PFSK-1 (cell line): ENCODE measurements around the gene TM9SF3.

Experiments
- POLR2AphosphoS5 ChIP-seq: IDR thresholded peaks from 2 replicates; pipeline ENCODE4 v1.6.1; 2012; ENCODE audit warnings: low read depth, mild to moderate bottlenecking, control low read depth, low read length, moderate library complexity
- SIN3A ChIP-seq: IDR thresholded peaks from 2 replicates; pipeline ENCODE4 v1.6.1; 2012; ENCODE audit warnings: mild to moderate bottlenecking, low read length, moderate library complexity, borderline replicate concordance; ENCODE audit not compliant: insufficient read depth
- TAF1 ChIP-seq: IDR thresholded peaks from 2 replicates; pipeline ENCODE4 v1.6.1; 2012; ENCODE audit warnings: low read length, control low read depth, borderline replicate concordance; ENCODE audit not compliant: insufficient read depth
- TF ChIP-seq, protein P1 (sequence below), 2 experiments: IDR thresholded peaks; 2 replicates each; pipeline versions ENCODE4 v1.6.1 to v1.8.0; 2011 to 2012; ENCODE audit warnings: low read depth in 2 of 2, low read length in 2 of 2, control low read depth in 1 of 2, inconsistent platforms in 1 of 2, mild to moderate bottlenecking in 1 of 2, moderate library complexity in 1 of 2; ENCODE audit not compliant: insufficient read depth in 1 of 2

DNA sequence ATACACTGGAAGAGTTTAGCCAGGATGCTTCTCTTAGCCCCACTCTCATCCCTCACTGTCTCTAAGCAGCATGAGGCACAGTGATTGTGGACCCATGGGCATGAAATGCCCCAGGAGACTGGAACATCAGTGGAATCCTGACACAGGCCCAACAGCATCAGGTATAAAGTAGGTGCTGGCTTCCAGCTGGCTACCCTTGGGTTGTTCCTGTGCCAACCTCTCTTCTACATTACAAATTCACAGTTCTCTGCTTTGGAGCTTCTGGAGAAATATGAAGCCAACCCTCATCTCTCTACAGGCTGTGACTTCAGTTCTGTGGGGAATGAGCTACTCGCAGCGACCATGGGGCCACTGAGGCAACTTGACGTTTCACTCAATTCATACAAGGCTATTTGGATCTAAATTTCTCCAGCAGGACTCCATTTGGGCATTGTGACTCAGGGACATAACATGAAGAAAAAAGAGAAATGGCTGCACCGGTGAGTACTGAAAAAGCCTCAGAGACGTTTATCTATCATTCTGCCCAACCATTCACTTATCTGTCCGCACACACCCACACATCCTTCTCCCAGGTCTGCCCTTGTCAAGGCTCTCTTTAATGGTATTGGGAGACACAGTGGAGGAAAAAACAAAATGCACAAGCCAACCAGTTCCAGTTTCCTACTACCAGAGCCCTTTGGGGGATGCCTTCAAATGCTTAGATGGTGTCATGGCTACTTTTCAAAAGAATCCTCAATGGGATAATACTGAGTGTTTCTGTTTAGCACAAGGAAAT lies 35.4 kb upstream of the TM9SF3 start:
- TF ChIP-seq, protein P1, sequence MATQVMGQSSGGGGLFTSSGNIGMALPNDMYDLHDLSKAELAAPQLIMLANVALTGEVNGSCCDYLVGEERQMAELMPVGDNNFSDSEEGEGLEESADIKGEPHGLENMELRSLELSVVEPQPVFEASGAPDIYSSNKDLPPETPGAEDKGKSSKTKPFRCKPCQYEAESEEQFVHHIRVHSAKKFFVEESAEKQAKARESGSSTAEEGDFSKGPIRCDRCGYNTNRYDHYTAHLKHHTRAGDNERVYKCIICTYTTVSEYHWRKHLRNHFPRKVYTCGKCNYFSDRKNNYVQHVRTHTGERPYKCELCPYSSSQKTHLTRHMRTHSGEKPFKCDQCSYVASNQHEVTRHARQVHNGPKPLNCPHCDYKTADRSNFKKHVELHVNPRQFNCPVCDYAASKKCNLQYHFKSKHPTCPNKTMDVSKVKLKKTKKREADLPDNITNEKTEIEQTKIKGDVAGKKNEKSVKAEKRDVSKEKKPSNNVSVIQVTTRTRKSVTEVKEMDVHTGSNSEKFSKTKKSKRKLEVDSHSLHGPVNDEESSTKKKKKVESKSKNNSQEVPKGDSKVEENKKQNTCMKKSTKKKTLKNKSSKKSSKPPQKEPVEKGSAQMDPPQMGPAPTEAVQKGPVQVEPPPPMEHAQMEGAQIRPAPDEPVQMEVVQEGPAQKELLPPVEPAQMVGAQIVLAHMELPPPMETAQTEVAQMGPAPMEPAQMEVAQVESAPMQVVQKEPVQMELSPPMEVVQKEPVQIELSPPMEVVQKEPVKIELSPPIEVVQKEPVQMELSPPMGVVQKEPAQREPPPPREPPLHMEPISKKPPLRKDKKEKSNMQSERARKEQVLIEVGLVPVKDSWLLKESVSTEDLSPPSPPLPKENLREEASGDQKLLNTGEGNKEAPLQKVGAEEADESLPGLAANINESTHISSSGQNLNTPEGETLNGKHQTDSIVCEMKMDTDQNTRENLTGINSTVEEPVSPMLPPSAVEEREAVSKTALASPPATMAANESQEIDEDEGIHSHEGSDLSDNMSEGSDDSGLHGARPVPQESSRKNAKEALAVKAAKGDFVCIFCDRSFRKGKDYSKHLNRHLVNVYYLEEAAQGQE (IDR thresholded peaks at IDR 0.05; ENCODE audit: insufficient read depth in 1 of 2, low read depth in 2 of 2, low read length in 2 of 2) = no peak
- TF ChIP-seq POLR2AphosphoS5 (no peak), SIN3A (no peak), TAF1 (no peak)
